HG02642 (cell line): Measurements from ENCODE around the gene ACOT11.

ENCODE experiments used
- ATAC-seq: cut with Tn5 transposase; IDR thresholded peaks from one replicate; pipeline ENCODE4 v1.9.1; 2021; ENCODE audit warnings: mild to moderate bottlenecking; ENCODE audit not compliant: unreplicated experiment, poor library complexity

ACOT11 gene

DNA sequence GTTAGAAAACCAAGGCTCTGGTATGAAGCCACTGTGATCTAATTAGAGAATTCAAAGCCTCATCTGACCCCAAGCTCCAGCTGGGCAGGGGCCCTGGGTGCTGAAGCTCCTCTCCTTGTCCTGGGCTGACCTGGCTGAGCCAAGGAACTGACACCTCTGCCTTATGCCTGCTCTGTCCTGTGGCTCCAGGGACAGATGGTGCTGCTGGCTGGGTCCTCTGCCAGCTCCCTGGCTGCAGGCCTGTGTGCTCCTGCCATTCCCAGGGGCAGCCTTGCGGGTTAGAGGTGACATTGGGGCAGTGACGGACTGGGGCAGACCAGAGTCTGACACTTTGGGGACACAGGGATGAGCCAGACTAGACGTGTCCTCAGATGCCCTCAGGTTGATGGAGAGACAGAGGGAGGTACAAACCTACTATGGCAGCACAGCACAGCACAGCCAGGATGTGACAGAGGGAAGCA lies 11.8 kb downstream of the ACOT11 start:
- ATAC-seq, result no peak

DNA sequence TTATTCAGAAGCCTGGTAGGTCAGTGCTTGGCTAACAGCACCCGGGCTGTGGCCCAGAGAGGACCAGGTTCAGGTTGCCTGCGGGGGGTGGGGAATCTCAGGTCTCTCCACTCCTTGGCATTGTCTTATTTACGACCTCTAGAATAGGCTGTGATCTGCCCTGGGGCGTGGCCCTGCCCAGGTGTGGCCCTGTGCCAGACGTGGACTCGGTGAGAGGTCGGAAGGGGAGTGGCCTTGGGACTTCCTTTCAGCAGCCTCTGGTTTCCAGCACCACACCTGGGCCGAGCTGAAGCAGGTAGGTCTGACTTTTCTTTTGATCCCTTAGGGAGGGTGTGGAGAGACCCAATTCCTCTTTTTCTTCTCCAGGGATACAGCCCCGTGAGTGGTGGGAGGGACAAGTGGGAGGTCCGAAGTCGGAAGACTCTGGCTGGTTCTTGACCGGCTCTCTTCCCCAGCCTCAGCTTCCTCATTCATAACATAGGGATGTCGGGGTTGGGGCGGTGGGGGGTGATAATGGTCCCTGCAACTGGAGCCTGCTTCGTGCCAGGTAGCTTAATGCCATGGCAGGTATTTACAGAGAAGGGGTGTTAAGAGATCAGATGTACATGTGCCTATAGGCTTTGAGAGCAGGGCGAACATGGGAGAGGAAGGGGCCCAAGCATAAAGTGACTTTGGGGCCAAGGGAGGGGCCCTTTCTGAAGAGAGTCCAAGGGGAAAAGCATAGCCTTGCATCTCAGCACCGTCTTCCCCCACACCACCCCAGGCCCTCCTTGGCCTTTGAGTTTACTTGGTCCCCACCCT lies 16.5 kb downstream of the ACOT11 start:
- ATAC-seq, result no peak

DNA sequence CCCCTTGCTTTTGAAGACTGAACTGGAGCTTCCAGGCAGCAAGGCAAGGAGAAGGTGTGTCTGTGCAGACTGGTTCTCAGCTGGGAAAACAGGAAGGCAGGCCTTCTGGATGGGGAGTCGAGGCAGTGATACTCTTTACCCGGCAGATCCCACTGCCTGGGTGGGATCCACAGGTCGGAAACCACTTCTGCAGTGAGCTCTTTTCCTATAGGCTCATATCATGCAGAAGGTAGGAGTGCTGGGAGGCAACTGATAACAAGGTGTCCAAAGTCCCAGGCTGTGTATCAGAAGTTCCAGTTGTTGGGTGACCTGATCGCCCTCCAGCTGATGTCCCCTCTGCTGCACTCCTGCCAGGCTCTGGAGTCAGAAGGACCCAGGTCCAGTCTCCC lies 17.1 kb downstream of the ACOT11 start:
- no peak for ATAC-seq

DNA sequence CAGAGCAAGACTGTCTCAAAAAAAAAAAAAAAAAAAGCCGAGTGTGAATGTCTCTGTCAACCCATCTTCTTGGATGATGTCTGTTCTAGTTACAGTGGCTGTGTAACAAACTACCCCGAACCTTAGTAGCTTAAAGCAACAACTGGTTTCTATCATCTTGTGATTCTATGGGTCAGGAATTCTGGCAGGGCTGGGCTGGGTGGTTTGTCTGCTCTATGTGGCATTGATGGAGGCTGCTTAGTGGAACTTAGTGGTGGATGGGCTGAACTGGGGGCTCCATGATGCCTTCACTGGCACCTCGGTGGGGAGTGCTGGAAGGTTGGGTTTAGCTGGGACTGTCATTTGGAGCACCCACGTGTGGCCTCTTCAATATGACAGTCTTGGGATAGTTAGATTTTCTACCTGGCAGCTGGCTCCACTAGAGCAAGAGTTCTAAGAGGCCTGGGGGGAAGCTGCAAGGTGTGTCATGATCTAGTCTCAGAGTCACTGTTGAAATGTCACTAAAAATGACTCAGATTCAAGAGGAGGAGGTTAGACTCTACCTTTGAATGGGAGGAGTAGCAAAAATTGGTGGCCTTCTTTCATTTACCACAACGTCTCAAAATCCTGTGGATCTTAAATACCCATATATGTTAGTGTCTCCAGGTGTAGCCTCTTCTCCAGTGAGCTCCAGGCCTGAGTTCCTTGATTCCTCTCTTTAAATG lies 18.6 kb downstream of the ACOT11 start:
- ATAC-seq, result no peak

DNA sequence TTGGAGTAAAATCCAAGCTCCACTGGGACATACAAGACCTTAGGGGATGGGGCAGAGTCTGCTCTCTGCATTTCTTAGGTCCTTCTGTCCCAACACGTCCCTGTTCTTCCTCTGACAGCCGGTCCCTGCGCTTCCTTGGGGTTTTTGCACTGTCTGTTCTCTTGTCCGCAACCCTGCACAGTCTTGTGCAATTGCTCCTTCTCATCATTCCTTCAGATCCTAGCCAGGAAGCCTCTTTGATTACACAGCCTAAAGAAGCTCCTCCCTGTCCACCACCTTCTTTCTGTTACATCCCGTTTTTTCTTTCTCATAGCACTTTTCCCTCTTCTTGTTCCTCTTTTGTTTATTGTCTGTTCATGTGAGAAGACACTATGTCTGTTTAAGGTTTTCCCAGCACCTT lies 19.9 kb downstream of the ACOT11 start:
- ATAC-seq, result no peak

DNA sequence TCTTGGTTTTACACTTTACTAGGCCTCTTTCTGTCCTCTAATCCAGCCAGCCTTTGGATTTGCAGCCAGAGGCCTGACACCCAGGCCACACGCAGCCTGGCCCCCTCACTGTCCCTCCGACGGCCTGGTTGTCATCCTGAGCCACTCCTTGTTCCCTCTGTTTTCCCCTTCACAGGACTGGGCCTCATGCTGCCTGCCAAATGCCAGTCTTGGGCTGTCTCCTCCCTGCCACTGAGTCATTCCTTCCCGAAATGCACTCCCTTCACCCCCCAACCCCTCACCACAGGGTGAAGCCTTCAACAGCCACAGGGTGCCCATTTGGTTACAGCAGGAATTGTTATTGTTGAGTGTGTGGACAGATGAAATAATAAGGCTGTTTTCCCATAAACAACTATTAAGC lies 21.3 kb downstream of the ACOT11 start:
- ATAC-seq, result no peak

DNA sequence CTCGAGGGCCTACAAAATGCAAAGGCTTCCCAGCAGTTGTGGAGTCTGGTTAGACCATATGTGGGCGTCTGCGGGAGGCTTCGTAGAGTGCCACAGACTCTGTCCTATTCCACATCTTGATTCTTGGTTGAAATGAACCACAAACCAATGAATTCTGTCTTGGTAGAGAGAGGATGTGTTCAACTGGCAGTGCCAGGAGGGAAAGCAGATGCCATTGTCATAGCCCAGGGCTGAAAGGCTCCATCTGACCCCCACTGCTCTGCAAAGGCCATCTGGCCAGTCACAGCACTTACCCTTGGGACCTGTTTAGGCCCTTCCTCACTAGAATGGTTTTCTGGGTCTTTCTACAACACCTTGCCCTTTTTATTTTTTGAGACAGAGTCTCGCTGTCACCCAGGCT lies 22.1 kb downstream of the ACOT11 start:
- no peak for ATAC-seq

DNA sequence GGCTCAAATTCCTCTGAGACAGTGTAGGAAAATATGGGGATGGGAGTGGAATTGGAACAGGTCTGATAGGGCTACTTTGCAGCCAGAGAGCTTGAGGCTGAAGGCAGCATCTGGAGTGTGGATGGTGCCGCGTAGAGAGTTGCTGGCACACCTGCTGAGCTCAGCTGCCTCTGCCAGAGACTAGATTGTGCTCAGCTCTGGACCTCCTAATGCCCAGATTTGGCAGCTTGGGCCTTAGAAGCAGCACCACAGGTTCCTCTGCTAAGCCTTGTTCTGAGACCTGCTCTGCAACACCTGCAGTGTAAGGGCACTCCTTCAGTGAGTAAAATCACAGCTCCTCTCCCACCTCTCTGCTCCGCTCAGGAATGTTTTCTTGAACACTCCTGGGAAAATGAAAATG lies 23.3 kb downstream of the ACOT11 start:
- no peak for ATAC-seq

DNA sequence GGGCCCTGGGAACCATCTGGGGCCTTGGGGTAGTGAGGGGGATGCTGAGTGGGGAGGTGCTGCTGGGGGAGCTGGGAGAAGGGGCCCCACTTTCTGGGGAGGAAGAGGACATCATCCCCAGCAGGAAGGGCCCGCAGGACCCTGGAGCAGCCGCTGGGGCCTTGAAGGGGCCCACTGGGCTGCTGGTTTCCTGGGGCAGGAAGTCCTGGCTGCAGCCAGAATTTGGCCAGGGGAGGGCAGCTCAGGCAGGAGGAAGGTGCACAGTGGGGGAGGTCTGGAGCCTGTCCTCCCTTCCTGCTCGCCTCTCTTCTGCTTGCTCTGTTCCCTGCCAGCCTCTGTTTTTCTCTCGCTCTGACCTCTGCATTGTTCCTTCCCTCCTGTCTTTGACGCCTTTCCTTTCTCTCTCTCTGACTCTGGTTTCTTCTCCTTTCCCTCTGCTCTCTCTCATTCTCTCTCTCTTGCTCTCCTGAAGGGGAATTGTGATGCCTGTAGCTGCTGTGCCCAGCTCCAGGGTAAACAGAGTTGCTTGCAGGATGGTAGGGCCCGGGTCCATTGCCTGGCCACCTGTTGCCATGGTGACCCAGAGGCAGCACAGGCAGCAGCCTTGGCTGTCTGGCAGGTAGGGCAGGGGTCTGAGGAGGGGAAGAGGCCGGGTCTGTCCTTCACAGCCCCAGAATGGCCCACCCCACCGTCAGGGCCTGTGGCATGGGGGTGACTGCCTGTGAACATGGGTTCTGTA lies 23.9 kb downstream of the ACOT11 start:
- no peak for ATAC-seq

DNA sequence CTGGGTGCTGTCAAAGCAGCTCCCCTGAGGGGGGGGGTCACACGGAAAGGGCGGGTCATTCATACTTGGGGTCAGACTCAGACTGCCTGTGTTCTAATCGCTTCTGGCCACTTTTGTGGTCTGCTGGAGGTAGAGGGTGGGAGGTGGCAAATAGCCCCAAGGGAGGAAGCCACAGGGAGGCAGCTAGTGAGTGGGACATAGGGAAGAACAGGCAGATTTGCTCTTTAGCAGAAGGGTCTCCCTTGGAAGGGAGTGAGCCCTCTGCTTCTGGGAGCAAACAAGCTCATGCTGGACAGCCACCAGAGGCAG lies 24.5 kb downstream of the ACOT11 start:
- ATAC-seq, result no peak

DNA sequence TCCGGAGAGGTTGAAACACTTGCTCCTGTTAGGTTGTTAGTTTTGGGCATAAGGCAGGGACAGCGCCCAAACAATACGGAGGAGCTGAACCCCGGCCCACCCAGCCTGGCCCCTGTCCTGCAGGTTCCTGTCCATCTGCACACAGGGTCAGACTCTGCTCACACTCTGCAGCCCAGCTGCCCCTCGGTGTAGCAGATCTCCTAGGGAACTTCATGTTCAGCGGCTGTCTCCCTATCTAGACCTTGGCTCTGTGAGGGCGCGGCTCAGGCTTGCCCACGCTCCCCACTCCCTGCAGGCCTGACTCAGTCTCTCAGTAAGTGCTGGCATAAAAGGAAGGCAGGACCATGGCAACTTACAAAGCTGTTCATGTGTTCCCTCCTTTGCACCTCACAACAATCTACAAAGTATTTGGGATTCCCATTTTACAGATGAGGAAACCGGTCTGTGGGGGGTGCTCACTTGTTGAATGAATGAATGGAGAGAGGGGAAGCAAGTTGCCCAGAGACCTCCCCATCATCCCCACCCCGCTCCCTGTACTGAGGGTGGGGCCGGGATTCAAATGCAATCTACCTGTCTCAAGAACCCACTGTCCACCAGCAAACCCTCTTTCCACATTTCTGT lies 26.2 kb downstream of the ACOT11 start:
- no peak for ATAC-seq

DNA sequence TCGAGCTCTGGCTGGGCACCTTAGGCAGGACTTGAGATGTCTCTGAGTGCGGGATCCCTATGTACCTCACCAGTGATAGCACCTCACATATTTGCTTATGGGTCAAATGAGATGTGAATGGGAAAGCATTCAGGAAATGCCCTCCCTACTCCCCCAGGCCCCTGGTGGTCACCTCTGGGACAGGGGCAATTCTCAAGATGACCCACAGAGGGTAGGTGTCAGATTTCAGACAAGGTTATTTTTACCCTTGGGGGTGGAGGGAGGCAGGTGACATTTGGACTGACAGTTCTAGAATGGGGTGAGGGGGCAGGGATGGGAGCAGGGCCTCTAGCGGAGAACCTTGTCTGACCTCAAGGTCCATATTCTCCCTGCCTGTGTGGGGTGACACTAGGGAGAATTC lies 27.1 kb downstream of the ACOT11 start:
- no peak for ATAC-seq

DNA sequence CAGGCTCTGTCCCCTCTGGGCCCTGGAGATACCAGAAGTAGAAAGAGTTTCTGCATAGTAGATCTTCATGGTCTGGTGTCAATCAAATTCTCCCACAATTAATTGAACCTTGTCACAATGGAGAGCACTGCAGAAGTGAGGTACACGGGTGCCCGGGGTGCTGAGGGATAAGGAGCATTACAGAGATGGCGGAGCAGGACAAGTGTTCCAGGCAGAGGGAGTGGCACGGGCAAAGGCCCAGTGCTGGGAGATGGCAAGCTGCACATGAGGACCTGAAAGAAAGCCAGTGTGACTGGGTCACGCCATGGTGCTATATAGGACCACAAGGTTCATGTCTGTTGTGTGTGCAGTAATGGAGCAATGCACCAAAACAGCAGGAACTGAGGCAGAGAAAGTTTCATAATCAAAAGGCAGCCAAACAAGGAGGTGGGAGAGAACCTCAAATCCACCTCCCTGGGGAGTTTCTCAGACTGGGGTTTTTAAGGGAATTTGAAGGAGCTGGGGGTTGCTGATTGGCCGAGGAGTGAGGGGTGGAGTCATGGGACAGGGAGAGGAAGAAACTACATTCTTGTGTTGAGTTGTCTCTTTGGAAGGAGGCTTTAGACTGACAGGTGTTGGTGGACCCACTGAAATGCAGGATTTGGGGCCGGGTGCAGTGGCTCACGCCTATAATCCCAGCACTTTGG lies 27.7 kb downstream of the ACOT11 start:
- no peak for ATAC-seq

DNA sequence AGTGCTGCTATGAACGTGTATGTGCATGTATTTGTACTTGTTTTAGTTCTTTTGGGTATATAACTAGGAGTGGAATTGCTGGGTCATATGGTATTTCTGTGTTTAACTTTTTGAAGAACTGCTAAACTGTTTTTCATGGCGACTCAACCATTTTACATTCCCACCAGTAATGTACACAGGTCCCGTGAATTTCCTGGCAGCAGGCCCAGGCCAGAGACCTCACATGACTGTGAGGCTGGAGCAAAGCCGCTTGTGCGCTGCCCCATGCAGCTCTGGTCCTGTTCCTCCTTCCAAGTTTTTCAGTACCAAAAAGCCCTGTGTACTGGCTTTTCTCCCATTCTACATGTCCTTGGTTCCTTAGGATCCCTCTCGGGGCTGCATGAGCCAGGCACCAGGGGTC lies 29.6 kb downstream of the ACOT11 start:
- ATAC-seq, result no peak

DNA sequence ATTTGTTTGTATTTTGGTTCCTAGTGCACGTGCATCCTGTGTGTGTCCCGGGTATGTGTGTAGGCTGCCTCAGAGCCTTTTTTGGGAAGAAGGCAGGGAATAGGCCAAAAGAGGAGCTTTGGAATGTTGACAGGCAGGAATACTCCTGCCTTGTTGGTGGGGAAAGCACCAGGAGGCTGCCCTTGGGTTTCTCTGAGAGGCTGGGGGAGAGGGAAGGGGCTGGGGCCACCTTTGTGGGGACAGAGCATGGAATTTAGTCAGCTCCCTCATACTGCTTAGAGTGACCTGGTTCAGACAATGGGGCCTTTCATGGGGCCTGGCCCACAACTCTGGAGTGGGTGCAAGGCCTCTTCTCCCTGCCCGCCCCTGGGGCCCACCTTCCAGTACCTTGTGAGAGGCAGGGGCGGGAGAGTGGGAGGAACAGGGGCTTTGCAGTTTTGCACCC lies 31.3 kb downstream of the ACOT11 start:
- no peak for ATAC-seq

DNA sequence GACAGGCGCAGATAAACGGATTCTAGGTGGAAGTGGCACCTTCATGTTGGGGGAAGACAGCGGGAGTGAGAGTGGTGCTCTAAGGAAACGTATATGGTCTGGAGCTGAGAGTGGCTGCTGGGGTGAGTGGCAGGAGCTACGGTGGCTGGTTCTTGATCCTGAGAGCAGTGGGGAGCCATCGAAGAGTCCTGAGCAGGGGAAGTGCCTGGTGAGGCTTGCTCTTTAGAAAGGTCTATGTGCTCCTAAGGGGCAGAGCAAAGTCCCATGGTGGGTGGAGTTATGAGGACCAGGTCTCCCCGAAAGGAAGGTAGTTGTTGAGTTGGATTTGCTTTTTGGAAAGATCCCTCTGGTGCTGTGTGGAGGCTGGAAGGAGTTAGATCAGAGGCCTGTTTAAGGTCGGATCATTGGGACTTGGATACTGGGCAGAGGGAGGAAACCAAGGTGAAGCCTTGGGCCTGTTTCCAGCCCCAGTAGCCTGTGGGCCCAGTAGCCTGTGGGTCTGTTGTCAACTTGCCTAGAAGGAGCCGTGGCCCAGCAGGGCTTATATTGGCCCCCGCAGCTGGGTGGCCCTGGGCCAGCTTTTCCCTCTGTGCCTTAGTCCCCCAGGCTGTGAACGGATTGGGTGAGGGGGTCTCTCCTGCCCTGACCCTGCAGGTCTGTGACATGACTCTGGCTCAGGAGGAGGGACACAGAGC lies 33.0 kb downstream of the ACOT11 start:
- ATAC-seq, result no peak

DNA sequence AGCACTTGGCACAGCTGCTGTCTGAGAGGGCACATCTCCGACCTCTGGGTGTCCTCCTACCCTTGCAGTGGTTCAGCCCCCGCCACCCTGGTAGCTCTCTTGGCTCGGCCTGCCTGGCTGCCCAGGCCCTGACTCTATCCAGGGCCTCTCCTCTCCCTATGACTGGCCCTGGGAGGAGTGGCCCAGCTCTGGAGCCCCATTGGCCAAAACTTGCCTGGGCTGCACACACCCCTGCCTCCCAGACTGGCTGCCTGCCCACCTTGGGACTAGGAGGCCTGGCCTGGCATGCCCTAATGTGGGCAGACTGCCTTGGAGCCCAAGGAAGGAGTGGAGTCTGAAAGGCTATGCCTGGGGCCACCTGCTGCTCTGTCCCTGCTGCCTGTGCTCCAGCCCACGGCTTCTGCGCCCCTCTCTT lies 33.6 kb downstream of the ACOT11 start:
- no peak for ATAC-seq

DNA sequence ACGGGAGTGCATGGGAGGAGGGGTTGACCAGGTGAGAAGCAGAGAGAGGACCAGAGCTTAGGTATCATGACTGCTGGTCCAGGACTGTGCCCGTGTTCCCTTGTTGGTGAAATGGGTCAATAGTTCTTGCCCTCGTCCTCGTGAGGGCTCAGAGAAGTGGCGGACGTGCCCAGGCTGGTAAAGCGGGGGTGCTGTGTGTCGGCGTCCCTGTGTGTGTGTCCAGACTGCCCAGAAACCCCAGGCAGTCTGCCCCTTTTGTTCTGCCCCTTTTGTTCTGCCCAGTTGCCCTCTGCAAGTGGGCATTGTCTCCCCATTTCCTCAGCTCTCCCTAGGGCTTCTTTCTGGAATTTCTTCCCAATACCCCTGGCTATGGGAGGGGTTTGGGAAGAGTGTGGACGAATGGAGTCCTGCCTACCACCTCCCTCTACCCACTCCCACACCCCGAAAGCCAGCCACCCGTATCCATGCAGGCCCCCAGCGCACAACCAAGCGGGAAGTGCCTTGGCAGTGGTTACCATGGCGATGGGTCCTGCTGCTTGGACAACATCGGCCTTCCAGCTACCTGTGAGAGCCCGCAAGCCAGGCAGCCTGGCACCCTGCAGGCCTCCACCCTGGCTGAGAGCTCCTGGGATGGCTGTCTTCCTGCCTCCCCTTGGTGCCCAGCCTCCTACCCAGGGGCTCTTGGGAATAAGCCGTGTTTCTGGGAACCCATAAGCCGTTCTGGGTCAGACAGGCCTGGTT lies 34.7 kb downstream of the ACOT11 start:
- no peak for ATAC-seq

DNA sequence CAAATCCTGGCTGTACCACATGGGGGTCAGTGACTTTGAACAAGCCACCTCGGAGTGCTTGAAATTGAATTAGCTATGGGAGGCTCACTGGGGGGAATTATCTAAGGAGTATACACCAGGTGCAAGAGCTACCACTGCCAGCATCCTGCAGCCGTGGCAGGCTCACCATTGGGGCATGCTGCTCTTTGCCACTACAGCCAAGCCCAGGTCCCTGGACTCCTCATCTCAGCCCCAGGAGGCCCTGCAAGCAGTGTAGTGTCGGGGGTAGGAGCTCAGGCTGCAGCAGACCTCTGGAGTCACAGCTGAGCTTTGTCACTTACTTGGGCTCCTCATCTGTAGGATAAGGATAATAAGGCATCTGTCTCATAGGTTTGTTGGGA lies 35.3 kb downstream of the ACOT11 start:
- no peak for ATAC-seq
